ENCODE measurements around the gene LIPT1.
"Not testable (repeated sequence)": the region's sequence is repeated elsewhere in the genome, so short reads cannot be mapped to it uniquely, and the experiment has no call there.

LIPT1 gene

DNA sequence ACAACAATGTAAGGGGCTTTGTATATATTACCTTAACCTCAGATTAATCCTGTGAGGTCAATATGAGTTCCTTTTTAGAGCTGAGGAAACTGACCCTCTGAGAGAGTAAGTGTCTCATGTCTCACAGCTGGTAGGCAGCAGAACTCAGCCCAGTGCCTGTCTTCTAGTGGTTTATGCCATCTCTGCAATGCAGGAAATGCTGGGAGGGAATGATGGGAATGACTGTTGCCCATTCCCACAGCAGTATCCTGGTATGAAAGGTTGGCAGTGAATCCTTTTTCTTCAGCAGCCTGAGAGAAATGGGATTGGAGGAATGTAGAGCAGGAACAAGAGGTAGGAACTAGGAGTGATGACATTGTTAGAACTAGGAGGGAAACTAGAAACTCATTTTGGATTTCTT, 32.2 kb downstream of the LIPT1 start:
- DNase-seq: no peak
- Histone ChIP-seq H3K36me3 (ENCODE audit: control insufficient read depth in 4 of 4, insufficient read depth in 4 of 4, low read length in 3 of 4) (peaks cover 10 to 31% (median 16%) of the 10 kb centered on the region in 4 experiments), H3K27ac (ENCODE audit: insufficient read depth in 1 of 2, low read depth in 1 of 2, low read length in 2 of 2, poor library complexity in 1 of 2, severe bottlenecking in 2 of 2) (no peak overlapping the region), H3K4me3 (ENCODE audit: control insufficient read depth in 1 of 7, extremely low read depth in 1 of 7, insufficient read depth in 4 of 7, low read depth in 2 of 7, low read length in 6 of 7) (no peak overlapping the region), H3K4me1 (ENCODE audit: control extremely low read depth in 1 of 4, control insufficient read depth in 4 of 4, insufficient read depth in 4 of 4, low read length in 3 of 4) (peaks cover 0 to 2% (median under 1%) of the 10 kb centered on the region in 4 experiments), H3K27me3 (replicated peaks in 2 of 5; ENCODE audit: control insufficient read depth in 4 of 5, insufficient read depth in 5 of 5, low read length in 4 of 5) (no peaks in the 10 kb centered on the region), H3K9me3 (ENCODE audit: control extremely low read depth in 1 of 5, control insufficient read depth in 4 of 5, insufficient read depth in 2 of 5, low read depth in 1 of 5, low read length in 4 of 5) (no peaks in the 10 kb centered on the region)
- POLR2A ChIA-PET: no interaction called here
- CTCF ChIA-PET: no interaction called here

DNA sequence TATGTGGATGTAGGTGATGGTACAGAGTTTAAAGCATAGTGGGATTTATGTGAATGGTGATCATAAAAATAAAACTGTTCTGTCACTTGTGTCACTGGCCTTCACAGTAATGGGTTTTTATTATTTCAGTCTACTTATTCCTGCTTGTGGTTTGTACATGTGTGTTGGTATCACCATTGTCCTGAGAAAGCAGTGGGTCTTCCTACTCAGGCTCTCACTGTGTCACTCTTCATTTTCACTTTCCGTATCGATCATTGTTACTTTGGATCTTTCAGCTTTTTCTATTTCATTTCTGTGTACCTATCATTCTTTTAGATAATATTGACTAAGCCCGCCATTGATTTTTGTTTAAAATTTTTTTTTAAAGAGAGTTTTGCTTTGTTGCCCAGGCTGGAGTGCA, 33.6 kb downstream of the LIPT1 start:
- DNase-seq: no peak
- Histone ChIP-seq H3K9me3 (ENCODE audit: control extremely low read depth in 1 of 5, control insufficient read depth in 4 of 5, insufficient read depth in 2 of 5, low read depth in 1 of 5, low read length in 4 of 5) (no peaks in the 10 kb centered on the region), H3K36me3 (ENCODE audit: control insufficient read depth in 4 of 4, insufficient read depth in 4 of 4, low read length in 3 of 4) (peaks cover 10 to 35% (median 20%) of the 10 kb centered on the region in 4 experiments), H3K4me1 (ENCODE audit: control extremely low read depth in 1 of 4, control insufficient read depth in 4 of 4, insufficient read depth in 4 of 4, low read length in 3 of 4) (no peaks in the 10 kb centered on the region), H3K27ac (ENCODE audit: insufficient read depth in 1 of 2, low read depth in 1 of 2, low read length in 2 of 2, poor library complexity in 1 of 2, severe bottlenecking in 2 of 2) (no peak overlapping the region), H3K27me3 (replicated peaks in 2 of 5; ENCODE audit: control insufficient read depth in 4 of 5, insufficient read depth in 5 of 5, low read length in 4 of 5) (no peaks in the 10 kb centered on the region), H3K4me3 (ENCODE audit: control insufficient read depth in 1 of 7, extremely low read depth in 1 of 7, insufficient read depth in 4 of 7, low read depth in 2 of 7, low read length in 6 of 7) (no peak overlapping the region)
- WGBS (ENCODE audit: insufficient coverage): no CpG with 5 or more reads among the region's 3 CpGs
- CTCF ChIA-PET: no interaction called here
- POLR2A ChIA-PET: no interaction called here

- no peak for DNase-seq
- Histone ChIP-seq H3K4me3 (ENCODE audit: control insufficient read depth in 1 of 7, extremely low read depth in 1 of 7, insufficient read depth in 4 of 7, low read depth in 2 of 7, low read length in 6 of 7) (no peak overlapping the region), H3K27ac (ENCODE audit: insufficient read depth in 1 of 2, low read depth in 1 of 2, low read length in 2 of 2, poor library complexity in 1 of 2, severe bottlenecking in 2 of 2) (no peak overlapping the region), H3K9me3 (ENCODE audit: control extremely low read depth in 1 of 5, control insufficient read depth in 4 of 5, insufficient read depth in 2 of 5, low read depth in 1 of 5, low read length in 4 of 5) (no peaks in the 10 kb centered on the region), H3K4me1 (ENCODE audit: control extremely low read depth in 1 of 4, control insufficient read depth in 4 of 4, insufficient read depth in 4 of 4, low read length in 3 of 4) (no peaks in the 10 kb centered on the region), H3K36me3 (ENCODE audit: control insufficient read depth in 4 of 4, insufficient read depth in 4 of 4, low read length in 3 of 4) (peaks cover 14 to 42% (median 27%) of the 10 kb centered on the region in 4 experiments), H3K27me3 (replicated peaks in 2 of 5; ENCODE audit: control insufficient read depth in 4 of 5, insufficient read depth in 5 of 5, low read length in 4 of 5) (no peaks in the 10 kb centered on the region)
- no CpG with 5 or more reads among the region's 1 CpG for WGBS (ENCODE audit: insufficient coverage)
- POLR2A ChIA-PET: no interaction called here
- CTCF ChIA-PET: no interaction called here
Observed at GRCh38 chr2:99190548-99190947, 35.8 kb downstream of the LIPT1 start.

DNA sequence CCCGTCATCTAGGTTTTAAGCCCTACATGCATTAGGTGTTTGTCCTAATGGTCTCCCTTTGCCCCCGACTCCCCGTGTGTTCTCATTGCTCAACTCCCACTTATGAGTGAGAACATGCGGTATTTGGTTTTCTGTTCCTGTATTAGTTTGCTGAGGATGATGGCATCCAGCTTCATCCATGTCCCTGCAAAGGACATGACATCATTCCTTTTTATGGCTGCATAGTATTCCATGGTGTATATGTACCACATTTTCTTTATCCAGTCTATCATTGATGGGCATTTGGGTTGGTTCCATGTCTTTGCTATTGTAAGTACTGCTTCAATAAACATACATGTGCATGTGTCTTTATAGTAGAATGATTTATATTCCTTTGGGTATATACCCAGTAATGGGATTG, 37.6 kb downstream of the LIPT1 start:
- WGBS (ENCODE audit: insufficient coverage): 100% methylated on average over 1 of the region's 4 CpGs
- H3K9me3 ChIP-seq (ENCODE audit: control extremely low read depth in 1 of 5, control insufficient read depth in 4 of 5, insufficient read depth in 2 of 5, low read depth in 1 of 5, low read length in 4 of 5); DNase-seq; H3K4me3 ChIP-seq (ENCODE audit: control insufficient read depth in 1 of 7, extremely low read depth in 1 of 7, insufficient read depth in 4 of 7, low read depth in 2 of 7, low read length in 6 of 7); CTCF ChIA-PET; H3K4me1 ChIP-seq (ENCODE audit: control extremely low read depth in 1 of 4, control insufficient read depth in 4 of 4, insufficient read depth in 4 of 4, low read length in 3 of 4); H3K27ac ChIP-seq (ENCODE audit: insufficient read depth in 1 of 2, low read depth in 1 of 2, low read length in 2 of 2, poor library complexity in 1 of 2, severe bottlenecking in 2 of 2); H3K27me3 ChIP-seq (replicated peaks in 2 of 5; ENCODE audit: control insufficient read depth in 4 of 5, insufficient read depth in 5 of 5, low read length in 4 of 5); POLR2A ChIA-PET: not testable (repeated sequence)
- H3K36me3 ChIP-seq (ENCODE audit: control insufficient read depth in 4 of 4, insufficient read depth in 4 of 4, low read length in 3 of 4): peaks cover 11 to 50% (median 31%) of the 10 kb centered on the region in 4 experiments

DNA sequence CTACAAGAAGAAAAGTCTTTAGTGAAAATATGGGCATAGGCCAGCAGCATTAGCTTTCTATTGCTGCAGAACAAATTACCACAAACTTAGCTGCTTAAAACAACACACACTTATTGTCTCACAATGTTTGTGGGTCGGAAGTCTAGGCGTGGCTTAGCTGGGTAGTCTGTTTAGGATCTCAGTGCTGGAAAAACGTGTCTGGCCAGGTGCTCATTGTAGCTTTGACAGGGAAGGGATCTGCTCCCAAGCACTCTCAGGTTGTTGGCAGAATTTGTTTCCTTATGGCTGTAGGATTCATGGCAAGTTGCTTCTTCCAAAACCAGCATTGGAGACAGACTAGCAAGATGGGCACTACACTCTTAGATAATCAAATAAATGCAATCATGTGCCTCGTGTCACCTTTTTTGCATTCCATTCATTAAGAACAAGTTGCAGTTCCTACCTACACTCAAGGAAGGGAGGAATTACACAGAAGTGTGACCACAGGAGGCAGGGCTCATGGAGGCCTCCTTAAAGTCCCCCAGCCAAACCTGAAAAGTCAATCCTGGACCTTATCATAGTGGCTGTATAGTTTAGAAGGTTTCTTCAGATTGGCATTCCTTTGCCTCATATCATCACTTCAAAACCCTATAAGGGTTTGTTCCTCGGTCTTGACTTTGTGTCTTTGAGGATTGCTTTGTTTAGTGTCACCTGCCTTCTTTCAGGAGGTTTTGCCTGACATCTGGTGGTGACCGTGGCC, 43.5 kb downstream of the LIPT1 start:
- CTCF ChIA-PET: interaction anchor here (0.6 to 1.0 kb wide), 2 partner anchors 17 to 541 kb away, joined by 3 read pairs; no protein-coding TSS in a partner anchor
- no peak overlapping the region for H3K27ac ChIP-seq (ENCODE audit: insufficient read depth in 1 of 2, low read depth in 1 of 2, low read length in 2 of 2, poor library complexity in 1 of 2, severe bottlenecking in 2 of 2)
- H3K4me1 ChIP-seq (ENCODE audit: control extremely low read depth in 1 of 4, control insufficient read depth in 4 of 4, insufficient read depth in 4 of 4, low read length in 3 of 4): no peaks in the 10 kb centered on the region
- WGBS (ENCODE audit: insufficient coverage): 92% methylated on average over 5 of the region's 6 CpGs
- no peak overlapping the region for H3K4me3 ChIP-seq (ENCODE audit: control insufficient read depth in 1 of 7, extremely low read depth in 1 of 7, insufficient read depth in 4 of 7, low read depth in 2 of 7, low read length in 6 of 7)
- POLR2A ChIA-PET: no interaction called here
- no peaks in the 10 kb centered on the region for H3K27me3 ChIP-seq (replicated peaks in 2 of 5; ENCODE audit: control insufficient read depth in 4 of 5, insufficient read depth in 5 of 5, low read length in 4 of 5)
- no peak for DNase-seq
- H3K36me3 ChIP-seq (ENCODE audit: control insufficient read depth in 4 of 4, insufficient read depth in 4 of 4, low read length in 3 of 4): peaks cover 6 to 34% (median 21%) of the 10 kb centered on the region in 4 experiments
- H3K9me3 ChIP-seq (ENCODE audit: control extremely low read depth in 1 of 5, control insufficient read depth in 4 of 5, insufficient read depth in 2 of 5, low read depth in 1 of 5, low read length in 4 of 5): no peaks in the 10 kb centered on the region

DNA sequence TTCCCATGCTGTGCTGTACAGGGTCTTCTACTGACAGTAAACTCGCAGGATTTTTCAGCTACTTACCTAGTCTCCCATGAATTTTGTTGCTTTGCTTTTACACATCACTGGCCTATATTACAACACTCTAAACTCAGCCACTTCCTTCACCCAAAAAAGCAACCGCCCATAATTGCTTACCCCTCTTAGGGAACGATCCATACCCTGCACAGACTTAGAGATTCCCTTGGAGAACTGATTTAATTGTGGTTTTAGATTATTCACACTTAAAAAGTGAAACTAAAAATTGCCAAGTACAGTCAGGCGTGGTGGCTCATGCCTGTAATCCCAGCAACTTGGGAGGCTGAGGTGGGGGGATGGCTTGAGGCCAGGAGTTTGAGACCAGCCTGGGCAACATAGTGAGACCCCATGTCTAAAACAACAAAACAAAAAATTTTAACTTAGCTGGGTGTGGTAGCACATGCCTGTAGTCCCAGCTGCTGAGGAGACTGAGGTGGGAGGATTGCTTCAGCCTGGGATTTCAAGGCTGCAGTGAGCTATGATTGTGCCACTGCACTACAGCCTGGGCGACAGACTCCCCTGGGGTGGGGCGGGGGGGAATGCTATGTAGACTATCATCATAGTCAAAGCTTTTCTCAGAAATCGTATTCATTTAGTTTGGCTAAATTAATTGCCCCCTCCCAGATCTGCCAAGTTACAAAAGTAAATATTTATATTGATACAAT, 45.5 kb downstream of the LIPT1 start:
- POLR2A ChIA-PET: no interaction called here
- H3K9me3 ChIP-seq (ENCODE audit: control extremely low read depth in 1 of 5, control insufficient read depth in 4 of 5, insufficient read depth in 2 of 5, low read depth in 1 of 5, low read length in 4 of 5): peaks cover 0 to 2% (median 0%) of the 10 kb centered on the region in 5 experiments

GRCh38 chr2:99201959-99202678, 47.4 kb downstream of the LIPT1 start:
- DNase-seq: no peak
- H3K4me3 ChIP-seq (ENCODE audit: control insufficient read depth in 1 of 7, extremely low read depth in 1 of 7, insufficient read depth in 4 of 7, low read depth in 2 of 7, low read length in 6 of 7): no peak overlapping the region
- H3K36me3 ChIP-seq (ENCODE audit: control insufficient read depth in 4 of 4, insufficient read depth in 4 of 4, low read length in 3 of 4): peaks cover 0 to 14% (median 7%) of the 10 kb centered on the region in 4 experiments
- POLR2A ChIA-PET: no interaction called here
- no peaks in the 10 kb centered on the region for H3K27me3 ChIP-seq (replicated peaks in 2 of 5; ENCODE audit: control insufficient read depth in 4 of 5, insufficient read depth in 5 of 5, low read length in 4 of 5)
- H3K4me1 ChIP-seq (ENCODE audit: control extremely low read depth in 1 of 4, control insufficient read depth in 4 of 4, insufficient read depth in 4 of 4, low read length in 3 of 4): no peaks in the 10 kb centered on the region
- WGBS (ENCODE audit: insufficient coverage): 100% methylated on average over 2 of the region's 4 CpGs
- CTCF ChIA-PET: no interaction called here
- no peak overlapping the region for H3K27ac ChIP-seq (ENCODE audit: insufficient read depth in 1 of 2, low read depth in 1 of 2, low read length in 2 of 2, poor library complexity in 1 of 2, severe bottlenecking in 2 of 2)
- H3K9me3 ChIP-seq (ENCODE audit: control extremely low read depth in 1 of 5, control insufficient read depth in 4 of 5, insufficient read depth in 2 of 5, low read depth in 1 of 5, low read length in 4 of 5): peaks cover 0 to 7% (median 0%) of the 10 kb centered on the region in 5 experiments

More for the DNA sequence above, 45.5 kb downstream of the LIPT1 start:
- H3K27me3 ChIP-seq (replicated peaks in 2 of 5; ENCODE audit: control insufficient read depth in 4 of 5, insufficient read depth in 5 of 5, low read length in 4 of 5): no peaks in the 10 kb centered on the region
- no peaks in the 10 kb centered on the region for H3K4me1 ChIP-seq (ENCODE audit: control extremely low read depth in 1 of 4, control insufficient read depth in 4 of 4, insufficient read depth in 4 of 4, low read length in 3 of 4)
- H3K36me3 ChIP-seq (ENCODE audit: control insufficient read depth in 4 of 4, insufficient read depth in 4 of 4, low read length in 3 of 4): peaks cover 5 to 30% (median 17%) of the 10 kb centered on the region in 4 experiments
- no peak overlapping the region for H3K4me3 ChIP-seq (ENCODE audit: control insufficient read depth in 1 of 7, extremely low read depth in 1 of 7, insufficient read depth in 4 of 7, low read depth in 2 of 7, low read length in 6 of 7)
- no peak for DNase-seq
- 90% methylated on average over 2 of the region's 7 CpGs for WGBS (ENCODE audit: insufficient coverage)
- CTCF ChIA-PET: no interaction called here
- H3K27ac ChIP-seq (ENCODE audit: insufficient read depth in 1 of 2, low read depth in 1 of 2, low read length in 2 of 2, poor library complexity in 1 of 2, severe bottlenecking in 2 of 2): no peak overlapping the region
